HepG2 (cell line): ENCODE data around the gene ACSM5. TPM values are rescaled to one million over a fixed set of nuclear protein-coding genes. Genes with fewer than 3 reads are reported as not detected.

Experiments
- ETS1 ChIP-seq: sonication (generic); formaldehyde crosslinking; IDR thresholded peaks from 2 replicates; pipeline ENCODE4 v1.4.0; 2020; ENCODE audit warnings: missing genetic modification reagents
- HNF4A ChIP-seq: sonication (generic); formaldehyde crosslinking; IDR thresholded peaks from 2 replicates; pipeline ENCODE4 v1.4.0; 2020; ENCODE audit warnings: missing genetic modification reagents
- HOXA3 ChIP-seq: sonication (generic); formaldehyde crosslinking; IDR thresholded peaks from 2 replicates; pipeline ENCODE4 v1.5.0; 2020; ENCODE audit warnings: missing genetic modification reagents
- PHF8 ChIP-seq: sonication (generic); formaldehyde crosslinking; IDR thresholded peaks from 2 replicates; pipeline ENCODE4 v1.5.0; 2020; ENCODE audit warnings: missing genetic modification reagents
- RXRA ChIP-seq: sonication (generic); formaldehyde crosslinking; IDR thresholded peaks from 2 replicates; pipeline ENCODE4 v1.5.1; 2020; ENCODE audit warnings: missing genetic modification reagents
- SOX5 ChIP-seq: IDR thresholded peaks from 2 replicates; pipeline ENCODE4 v1.6.1; 2016; ENCODE audit warnings: borderline replicate concordance
- TAF1 ChIP-seq: sonication (generic); formaldehyde crosslinking; IDR thresholded peaks from 2 replicates; pipeline ENCODE4 v1.4.0; 2020; ENCODE audit warnings: missing genetic modification reagents
- ZNF501 ChIP-seq: sonication (generic); formaldehyde crosslinking; IDR thresholded peaks from 2 replicates; pipeline ENCODE4 v1.5.1; 2020; ENCODE audit warnings: mild to moderate bottlenecking, moderate library complexity, missing genetic modification reagents
- ZNF556 ChIP-seq: sonication (generic); formaldehyde crosslinking; IDR thresholded peaks from 2 replicates; pipeline ENCODE4 v1.4.0; 2020; ENCODE audit warnings: mild to moderate bottlenecking, missing genetic modification reagents, borderline replicate concordance
- ZNF615 ChIP-seq: sonication (generic); formaldehyde crosslinking; IDR thresholded peaks from 2 replicates; pipeline ENCODE4 v1.5.0; 2020; ENCODE audit warnings: mild to moderate bottlenecking, missing genetic modification reagents, borderline replicate concordance
- ZNF687 ChIP-seq: sonication (generic); formaldehyde crosslinking; IDR thresholded peaks from 2 replicates; pipeline ENCODE4 v1.5.1; 2020; ENCODE audit warnings: mild to moderate bottlenecking, missing genetic modification reagents, moderate library complexity
- ZNF704 ChIP-seq: sonication (generic); formaldehyde crosslinking; IDR thresholded peaks from 2 replicates; pipeline ENCODE4 v1.8.1; 2023; ENCODE audit warnings: mild to moderate bottlenecking, inconsistent platforms, moderate library complexity, missing genetic modification reagents, borderline replicate concordance
- ZNF792 ChIP-seq: IDR thresholded peaks from 2 replicates; pipeline ENCODE4 v1.6.1; 2016
- polyA plus RNA-seq, 8 experiments: library from polyadenylated mRNA; depleted of rRNA in 3 of 8; stranded (reverse) in 7 of 8; unstranded in 1 of 8; fragments of >200 nt; fragmentation: Illumina TruSeq in 4 of 8; extraction: Trizol in 4 of 8; gene quantifications; 2 replicates each; pipeline versions ENCODE4 v1.2.1 to v1.2.3, GENCODE V29; 2011 to 2016; ENCODE audit warnings: low read depth in 4 of 8, missing spikeins in 1 of 8, mixed read lengths in 1 of 8; ENCODE audit not compliant: insufficient read depth in 1 of 8
- total RNA-seq, 5 experiments: library from RNA; depleted of rRNA; stranded (reverse); fragments of >200 nt; fragmentation: Illumina TruSeq; extraction: Trizol; gene quantifications; 2 replicates each; pipeline ENCODE4 v1.2.3, GENCODE V29; 2016; ENCODE audit warnings: low read depth in 1 of 5
- TF ChIP-seq, protein P1 (sequence below): sonication (generic); formaldehyde crosslinking; IDR thresholded peaks from 2 replicates; pipeline ENCODE4 v1.4.0; 2020; ENCODE audit warnings: mild to moderate bottlenecking, missing genetic modification reagents
- TF ChIP-seq, protein P2 (sequence below): sonication (generic); formaldehyde crosslinking; IDR thresholded peaks from 2 replicates; pipeline ENCODE4 v1.8.1; 2023; ENCODE audit warnings: mild to moderate bottlenecking, missing genetic modification reagents
- TF ChIP-seq, protein P3 (sequence below), 2 experiments: fragments of 450-650 bp in 1 of 2; sonication (generic) in 1 of 2; formaldehyde crosslinking; IDR thresholded peaks; 2 replicates each; pipeline versions ENCODE4 v1.5.0 to v1.8.0; 2020 to 2022; ENCODE audit warnings: mild to moderate bottlenecking in 1 of 2, missing genetic modification reagents in 1 of 2

The ACSM5 gene
- total and polyA plus RNA-seq, 2 of the 13 experiments (the other 11 are each of a cell fraction or from before 2014, with no cell fraction given): 9.1 to 15.0 TPM

GRCh38 chr16:20409398-20410120, at the start of gene ACSM5 (continued):
- TF ChIP-seq ZNF687 (peak; percentile 66), ETS1 (CRISPR knock-in tag) (no peak), ZNF556 (CRISPR knock-in tag) (no peak), HNF4A (CRISPR knock-in tag) (peak; percentile 41; the same call in 1 of the 2 replicates), ZNF792 (CRISPR knock-in tag) (peak; percentile 26; the same call in 1 of the 2 replicates), ZNF615 (CRISPR knock-in tag) (no peak), HOXA3 (CRISPR knock-in tag) (peak; percentile 57; the same call in 1 of the 2 replicates), TAF1 (CRISPR knock-in tag) (peak; percentile 39), PHF8 (CRISPR knock-in tag) (peak; percentile 48), ZNF704 (CRISPR knock-in tag) (0 out of 2 replicates have a peak, but pooled peaks have one; percentile 37), ZNF501 (0 out of 2 replicates have a peak, but pooled peaks have one; percentile 7), SOX5 (CRISPR knock-in tag) (peak; percentile 27; the same call in 1 of the 2 replicates), RXRA (CRISPR knock-in tag) (peak; percentile 44; the same call in 1 of the 2 replicates)
- TF ChIP-seq, protein P1, sequence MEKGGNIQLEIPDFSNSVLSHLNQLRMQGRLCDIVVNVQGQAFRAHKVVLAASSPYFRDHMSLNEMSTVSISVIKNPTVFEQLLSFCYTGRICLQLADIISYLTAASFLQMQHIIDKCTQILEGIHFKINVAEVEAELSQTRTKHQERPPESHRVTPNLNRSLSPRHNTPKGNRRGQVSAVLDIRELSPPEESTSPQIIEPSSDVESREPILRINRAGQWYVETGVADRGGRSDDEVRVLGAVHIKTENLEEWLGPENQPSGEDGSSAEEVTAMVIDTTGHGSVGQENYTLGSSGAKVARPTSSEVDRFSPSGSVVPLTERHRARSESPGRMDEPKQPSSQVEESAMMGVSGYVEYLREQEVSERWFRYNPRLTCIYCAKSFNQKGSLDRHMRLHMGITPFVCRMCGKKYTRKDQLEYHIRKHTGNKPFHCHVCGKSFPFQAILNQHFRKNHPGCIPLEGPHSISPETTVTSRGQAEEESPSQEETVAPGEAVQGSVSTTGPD (CRISPR knock-in tag): peak; percentile 27; the same call in 1 of the 2 replicates
- TF ChIP-seq, protein P2, sequence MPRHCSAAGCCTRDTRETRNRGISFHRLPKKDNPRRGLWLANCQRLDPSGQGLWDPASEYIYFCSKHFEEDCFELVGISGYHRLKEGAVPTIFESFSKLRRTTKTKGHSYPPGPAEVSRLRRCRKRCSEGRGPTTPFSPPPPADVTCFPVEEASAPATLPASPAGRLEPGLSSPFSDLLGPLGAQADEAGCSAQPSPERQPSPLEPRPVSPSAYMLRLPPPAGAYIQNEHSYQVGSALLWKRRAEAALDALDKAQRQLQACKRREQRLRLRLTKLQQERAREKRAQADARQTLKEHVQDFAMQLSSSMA: no peak
- TF ChIP-seq, protein P3, sequence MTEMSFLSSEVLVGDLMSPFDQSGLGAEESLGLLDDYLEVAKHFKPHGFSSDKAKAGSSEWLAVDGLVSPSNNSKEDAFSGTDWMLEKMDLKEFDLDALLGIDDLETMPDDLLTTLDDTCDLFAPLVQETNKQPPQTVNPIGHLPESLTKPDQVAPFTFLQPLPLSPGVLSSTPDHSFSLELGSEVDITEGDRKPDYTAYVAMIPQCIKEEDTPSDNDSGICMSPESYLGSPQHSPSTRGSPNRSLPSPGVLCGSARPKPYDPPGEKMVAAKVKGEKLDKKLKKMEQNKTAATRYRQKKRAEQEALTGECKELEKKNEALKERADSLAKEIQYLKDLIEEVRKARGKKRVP (CRISPR knock-in tag; IDR thresholded peaks at IDR 0.05): no peak
